Dedifferentiated amniotic fluid mesenchymal stem cell (primary cell): ENCODE results near the gene SLC1A7.
A peak's percentile ranks its signal among the peaks of the same experiment; 100 is the strongest.
"Not testable (repeated sequence)": the region's sequence is repeated elsewhere in the genome, so short reads cannot be mapped to it uniquely, and the experiment has no call there.

Experiments used
- DNase-seq: peaks from one replicate; pipeline ENCODE4 v3.0.0-alpha.2; 2016; ENCODE audit errors: extremely low spot score

SLC1A7 gene

GRCh38 chr1:53142226-53142853 is at the start of gene SLC1A7:
Gene SLC1A7 (minus strand): TSS chr1:53142638. CDS start chr1:53142449, 189 bp downstream.
- DNase-seq = no peak

GRCh38 chr1:53190210-53190611 is 47.8 kb upstream of the SLC1A7 start:
- no peak for DNase-seq

- no peak for DNase-seq
These were observed 46.6 kb upstream of the SLC1A7 start for GRCh38 chr1:53189061-53189460.

GRCh38 chr1:53188099-53188498 is 45.7 kb upstream of the SLC1A7 start:
- DNase-seq = no peak

- DNase-seq = no peak
These were observed 45.0 kb upstream of the SLC1A7 start for GRCh38 chr1:53187401-53187800.

GRCh38 chr1:53186533-53186932 is 44.1 kb upstream of the SLC1A7 start:
- no peak for DNase-seq

GRCh38 chr1:53185955-53186297 is 43.5 kb upstream of the SLC1A7 start:
- DNase-seq = not testable (repeated sequence)

- DNase-seq = no peak
These were observed 40.9 kb upstream of the SLC1A7 start for GRCh38 chr1:53183095-53183990.

- no peak for DNase-seq
These were observed 40.3 kb upstream of the SLC1A7 start for GRCh38 chr1:53182716-53183094.

- DNase-seq = peak; percentile 71
These were observed 39.7 kb upstream of the SLC1A7 start for GRCh38 chr1:53182111-53182593.

GRCh38 chr1:53180951-53181350 is 38.5 kb upstream of the SLC1A7 start:
- DNase-seq = no peak

GRCh38 chr1:53180226-53180625 is 37.8 kb upstream of the SLC1A7 start:
- DNase-seq = no peak

GRCh38 chr1:53176452-53177208 is 34.2 kb upstream of the SLC1A7 start:
- DNase-seq = no peak

- DNase-seq = no peak
These were observed 32.8 kb upstream of the SLC1A7 start for GRCh38 chr1:53174971-53175913.

- no peak for DNase-seq
These were observed 30.1 kb upstream of the SLC1A7 start for GRCh38 chr1:53172426-53173128.

- no peak for DNase-seq
These were observed 24.5 kb upstream of the SLC1A7 start for GRCh38 chr1:53166912-53167311.

GRCh38 chr1:53166366-53166765 is 23.9 kb upstream of the SLC1A7 start:
- no peak for DNase-seq

- DNase-seq = no peak
These were observed 23.0 kb upstream of the SLC1A7 start for GRCh38 chr1:53165408-53165961.

GRCh38 chr1:53163291-53163768 is 20.9 kb upstream of the SLC1A7 start:
- DNase-seq = no peak

- DNase-seq = no peak
These were observed 20.2 kb upstream of the SLC1A7 start for GRCh38 chr1:53162621-53163020.
